SK-N-MC (cell line): Measurements from ENCODE around the gene TESPA1.
A peak's percentile ranks its signal among the peaks of the same experiment; 100 is the strongest.

ENCODE experiments used
- DNase-seq: peaks from one replicate; pipeline ENCODE4 v3.0.0-alpha.2; 2011; ENCODE audit warnings: low read depth, low spot score
- H3K27ac ChIP-seq: fragments of 200-600 bp; sonication (generic); 2 replicates; pipeline ENCODE4 v1.5.1; 2016; ENCODE audit warnings: mixed run types
- H3K36me3 ChIP-seq: fragments of 200-600 bp; sonication (generic); 2 replicates; pipeline ENCODE4 v1.6.1; 2017; ENCODE audit warnings: antibody characterized with exemption, low read length, mixed read lengths; ENCODE audit not compliant: insufficient read depth
- H3K4me3 ChIP-seq: fragments of 200-600 bp; sonication (generic); 2 replicates; pipeline ENCODE4 v1.5.1; 2016
- H3K9ac ChIP-seq: fragments of 200-600 bp; sonication (generic); 2 replicates; pipeline ENCODE4 v1.8.0; 2017; ENCODE audit warnings: mixed run types, mixed read lengths; ENCODE audit not compliant: insufficient read length
- H3K9me3 ChIP-seq: fragments of 200-600 bp; sonication (generic); 2 replicates; pipeline ENCODE4 v1.6.1; 2017; ENCODE audit warnings: low read depth, mild to moderate bottlenecking, antibody characterized with exemption, low read length, moderate library complexity, mixed read lengths
- EZH2 ChIP-seq: fragments of 200-600 bp; sonication (generic); IDR thresholded peaks from one replicate; pipeline ENCODE4 v1.6.1; 2017; ENCODE audit warnings: antibody characterized with exemption
- FOXP2 ChIP-seq: optimal IDR thresholded peaks from 2 replicates; pipeline ENCODE3; 2011; ENCODE audit warnings: mild to moderate bottlenecking, moderate library complexity; ENCODE audit not compliant: insufficient read depth; ENCODE audit errors: extremely low read length, control extremely low read depth
- POLR2AphosphoS5 ChIP-seq: IDR thresholded peaks from 2 replicates; pipeline ENCODE4 v1.6.1; 2012; ENCODE audit warnings: mild to moderate bottlenecking, low read depth, low read length, borderline replicate concordance

TESPA1 gene

DNA sequence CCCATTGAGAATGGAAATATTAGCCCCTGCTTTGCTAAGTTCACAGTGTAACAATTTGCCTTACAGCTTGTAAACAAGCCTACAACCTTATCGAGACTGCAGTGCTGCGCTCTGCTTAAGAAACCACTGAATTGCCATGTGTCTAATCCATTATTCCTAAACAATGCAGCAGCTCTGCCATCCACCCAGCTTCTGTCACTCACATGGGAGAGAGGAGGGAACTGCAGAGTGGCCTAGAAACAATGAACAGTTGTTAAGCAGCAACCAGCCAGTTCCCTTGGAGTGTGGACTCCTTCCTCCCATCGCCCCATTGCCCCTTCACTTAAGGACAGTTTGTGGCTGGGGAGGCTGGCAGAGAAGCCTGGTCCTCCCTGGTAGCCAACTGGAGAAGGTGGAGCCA is 42.9 kb downstream of the TESPA1 start:
- H3K36me3 ChIP-seq = no peaks in the 10 kb centered on the region

DNA sequence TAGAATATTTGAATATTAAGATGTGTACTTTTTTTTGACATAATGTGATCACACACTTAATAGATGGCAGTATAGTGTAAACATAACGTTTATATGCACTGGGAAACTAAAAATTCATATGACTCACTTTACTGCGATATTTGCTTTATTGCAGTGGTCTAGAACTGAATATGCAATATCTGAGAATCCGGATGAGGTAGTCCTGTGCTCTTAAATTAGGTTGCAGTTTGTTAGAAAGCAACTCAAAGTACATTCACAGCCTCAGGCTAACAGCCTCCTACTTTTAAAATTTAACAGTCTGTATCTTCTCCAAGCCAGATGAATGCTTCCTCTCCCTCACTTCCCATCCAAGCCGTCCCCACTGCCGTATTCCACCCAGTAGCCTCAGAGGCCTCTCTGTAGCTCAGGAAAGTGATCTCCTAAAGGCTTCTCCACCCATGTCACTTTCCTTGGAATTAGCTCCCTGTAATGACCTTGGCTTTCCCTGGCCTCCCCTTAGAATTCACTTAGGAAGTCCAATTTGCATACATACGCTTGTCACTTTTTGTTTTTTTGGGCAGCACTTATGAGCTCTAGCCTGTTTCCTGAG is 43.7 kb downstream of the TESPA1 start:
- no peaks in the 10 kb centered on the region for H3K9me3 ChIP-seq
- H3K4me3 ChIP-seq = no peak overlapping the region
- H3K9ac ChIP-seq = no peak overlapping the region
- TF ChIP-seq POLR2AphosphoS5 (no peak), EZH2 (no peak), FOXP2 (no peak)
- H3K27ac ChIP-seq = no peak overlapping the region
- DNase-seq = peak; percentile 24
- H3K36me3 ChIP-seq = no peaks in the 10 kb centered on the region

More for the DNA sequence above, 42.9 kb downstream of the TESPA1 start:
- TF ChIP-seq POLR2AphosphoS5 = no peak
- no peak for TF ChIP-seq FOXP2
- no peak for TF ChIP-seq EZH2
- no peak overlapping the region for H3K27ac ChIP-seq
- no peak for DNase-seq
- H3K9ac ChIP-seq = no peak overlapping the region
- H3K9me3 ChIP-seq = no peaks in the 10 kb centered on the region
- no peak overlapping the region for H3K4me3 ChIP-seq

DNA sequence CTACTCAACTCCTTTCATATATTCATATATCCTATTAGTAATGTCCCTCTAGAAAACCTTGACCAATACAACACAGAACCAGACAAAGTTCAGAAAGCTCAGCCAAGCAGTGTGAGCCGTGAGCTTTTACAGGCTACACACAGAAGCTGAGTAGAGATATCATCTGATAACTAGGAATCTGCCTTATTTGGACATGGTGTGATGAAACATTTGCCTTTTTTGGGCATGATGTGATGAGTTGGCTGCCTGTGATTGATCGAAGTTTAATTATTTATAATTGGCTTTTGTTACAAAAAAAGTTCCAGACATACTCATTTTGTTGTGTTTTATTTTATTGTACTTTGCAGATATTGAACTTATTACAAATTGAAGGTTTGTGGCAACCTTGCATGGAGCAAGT is 46.6 kb downstream of the TESPA1 start:
- Histone ChIP-seq H3K9ac (no peak overlapping the region), H3K9me3 (no peaks in the 10 kb centered on the region), H3K4me3 (no peak overlapping the region), H3K36me3 (no peaks in the 10 kb centered on the region), H3K27ac (no peak overlapping the region)
- no peak for DNase-seq
- TF ChIP-seq POLR2AphosphoS5 (no peak), FOXP2 (no peak), EZH2 (no peak)

DNA sequence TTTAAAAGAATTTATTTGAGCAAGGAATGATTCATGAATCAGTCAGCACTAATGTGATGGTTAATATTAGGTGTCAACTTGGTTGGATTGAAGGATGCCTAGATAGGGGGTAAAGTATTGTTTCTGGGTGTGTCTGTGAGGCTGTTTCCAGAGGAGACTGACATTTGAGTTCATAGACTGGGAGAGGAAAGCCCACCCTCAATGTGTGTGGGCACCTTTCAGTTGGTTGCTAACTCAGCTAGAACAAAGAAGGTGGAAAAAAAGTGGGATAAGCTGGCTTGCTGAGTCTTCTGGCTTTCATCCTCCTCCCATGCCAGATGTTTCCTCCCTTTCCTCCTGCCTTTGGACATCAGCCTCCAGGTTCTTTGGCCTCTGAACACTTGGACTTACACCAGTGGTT is 47.2 kb downstream of the TESPA1 start:
- Histone ChIP-seq H3K27ac (no peak overlapping the region), H3K36me3 (no peaks in the 10 kb centered on the region), H3K9me3 (no peaks in the 10 kb centered on the region), H3K4me3 (no peak overlapping the region), H3K9ac (no peak overlapping the region)
- TF ChIP-seq POLR2AphosphoS5 = no peak
- TF ChIP-seq EZH2 = no peak
- TF ChIP-seq FOXP2 = no peak
- no peak for DNase-seq

- no peak overlapping the region for H3K27ac ChIP-seq
These were observed 47.8 kb downstream of the TESPA1 start for GRCh38 chr12:54936736-54937135.

DNA sequence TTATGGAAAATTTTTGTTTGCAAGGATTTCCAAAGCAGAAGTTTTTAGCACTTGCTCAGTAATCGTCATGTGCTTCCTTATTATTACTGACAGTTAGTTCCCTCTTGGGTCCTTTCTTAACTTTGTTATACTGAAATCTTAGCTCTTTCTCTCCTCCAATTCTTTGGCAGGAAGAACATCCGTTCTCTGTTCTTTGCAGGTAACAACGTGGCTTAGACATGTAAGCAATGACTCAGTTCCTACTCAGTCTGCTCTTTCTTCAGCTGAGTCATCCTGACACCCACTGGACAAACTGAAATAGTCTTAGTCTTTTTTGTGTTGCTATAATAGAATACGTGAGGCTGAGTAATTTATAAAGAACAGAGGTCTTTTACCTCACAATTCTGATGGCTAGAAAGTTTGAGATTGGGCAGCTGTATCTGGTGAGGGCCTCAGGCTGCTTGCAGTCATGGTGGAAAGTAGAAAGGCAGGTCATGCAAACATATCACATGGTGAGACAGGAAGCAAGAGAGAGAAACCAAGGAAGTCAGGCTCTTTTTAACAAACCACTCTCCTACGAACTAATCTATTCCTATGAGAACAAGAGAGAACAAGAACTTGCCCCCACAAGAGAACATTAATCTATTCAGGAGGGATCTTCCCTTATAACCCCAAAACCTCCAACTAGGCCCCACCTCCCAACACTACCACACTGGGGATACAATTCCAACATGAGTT is 49.2 kb downstream of the TESPA1 start:
- no peak for TF ChIP-seq POLR2AphosphoS5
- TF ChIP-seq EZH2 = no peak
- TF ChIP-seq FOXP2 = no peak
- no peak overlapping the region for H3K9ac ChIP-seq
- DNase-seq = no peak
- no peak overlapping the region for H3K4me3 ChIP-seq
- no peak overlapping the region for H3K27ac ChIP-seq
- no peaks in the 10 kb centered on the region for H3K9me3 ChIP-seq
- no peaks in the 10 kb centered on the region for H3K36me3 ChIP-seq

More at GRCh38 chr12:54936736-54937135, 47.8 kb downstream of the TESPA1 start:
- no peak overlapping the region for H3K9ac ChIP-seq
- DNase-seq = no peak
- H3K4me3 ChIP-seq = no peak overlapping the region
- H3K36me3 ChIP-seq = no peaks in the 10 kb centered on the region
- H3K9me3 ChIP-seq = no peaks in the 10 kb centered on the region
- no peak for TF ChIP-seq POLR2AphosphoS5
- TF ChIP-seq FOXP2 = no peak
- TF ChIP-seq EZH2 = no peak

GRCh38 chr12:54934419-54934818 is 50.1 kb downstream of the TESPA1 start:
- no peak for DNase-seq
- no peak overlapping the region for H3K4me3 ChIP-seq
- no peak overlapping the region for H3K27ac ChIP-seq
- H3K9me3 ChIP-seq = no peaks in the 10 kb centered on the region
- no peak for TF ChIP-seq FOXP2
- no peak for TF ChIP-seq POLR2AphosphoS5
- no peaks in the 10 kb centered on the region for H3K36me3 ChIP-seq
- H3K9ac ChIP-seq = no peak overlapping the region

GRCh38 chr12:54933376-54933775 is 51.2 kb downstream of the TESPA1 start:
- DNase-seq = no peak
- no peak for TF ChIP-seq EZH2
- TF ChIP-seq FOXP2 = no peak
- TF ChIP-seq POLR2AphosphoS5 = no peak
- Histone ChIP-seq H3K9ac (no peak overlapping the region), H3K9me3 (no peaks in the 10 kb centered on the region), H3K27ac (no peak overlapping the region), H3K36me3 (no peaks in the 10 kb centered on the region), H3K4me3 (no peak overlapping the region)
